RWPE2 (cell line): ENCODE data around the gene MPI.

ENCODE experiments used
- ATAC-seq: fragments of 200-7000 bp; cut with Tn5 transposase; 3 replicates; pipeline ENCODE4 v1.9.1; 2021; ENCODE audit warnings: low read depth
- DNase-seq: peaks from one replicate; pipeline ENCODE4 v3.0.0-alpha.2; 2020; ENCODE audit warnings: low spot score
- H3K27ac ChIP-seq: fragments of 450-650 bp; 2 replicates; pipeline ENCODE4 v1.5.1; 2017; ENCODE audit warnings: mild to moderate bottlenecking; ENCODE audit not compliant: poor library complexity, severe bottlenecking
- H3K27me3 ChIP-seq: fragments of 250-450 bp; sonication (Bioruptor Pico); 2 replicates; pipeline ENCODE4 v1.5.1; 2021; ENCODE audit warnings: mild to moderate bottlenecking, moderate library complexity; ENCODE audit not compliant: insufficient read depth, poor library complexity, severe bottlenecking
- H3K36me3 ChIP-seq: fragments of 250-450 bp; sonication (Bioruptor Pico); 2 replicates; pipeline ENCODE4 v1.5.1; 2020; ENCODE audit warnings: low read depth, mild to moderate bottlenecking, moderate library complexity
- H3K4me1 ChIP-seq: fragments of 250-450 bp; sonication (Bioruptor Pico); 2 replicates; pipeline ENCODE4 v1.5.1; 2021; ENCODE audit warnings: mild to moderate bottlenecking, moderate library complexity; ENCODE audit not compliant: insufficient read depth, poor library complexity, severe bottlenecking
- H3K4me3 ChIP-seq: fragments of 250-450 bp; sonication (Bioruptor Pico); 2 replicates; pipeline ENCODE4 v1.5.1; 2021; ENCODE audit warnings: mild to moderate bottlenecking, moderate library complexity; ENCODE audit not compliant: severe bottlenecking
- H3K9me3 ChIP-seq: fragments of 250-450 bp; sonication (Bioruptor Pico); 2 replicates; pipeline ENCODE4 v1.5.1; 2021; ENCODE audit warnings: mild to moderate bottlenecking, moderate library complexity; ENCODE audit not compliant: severe bottlenecking
- TF ChIP-seq, protein P1 (sequence below): fragments of 450-650 bp; IDR thresholded peaks from one replicate; pipeline ENCODE4 v1.5.1; 2017; ENCODE audit warnings: mild to moderate bottlenecking, moderate library complexity; ENCODE audit not compliant: poor library complexity, severe bottlenecking

Gene MPI

DNA sequence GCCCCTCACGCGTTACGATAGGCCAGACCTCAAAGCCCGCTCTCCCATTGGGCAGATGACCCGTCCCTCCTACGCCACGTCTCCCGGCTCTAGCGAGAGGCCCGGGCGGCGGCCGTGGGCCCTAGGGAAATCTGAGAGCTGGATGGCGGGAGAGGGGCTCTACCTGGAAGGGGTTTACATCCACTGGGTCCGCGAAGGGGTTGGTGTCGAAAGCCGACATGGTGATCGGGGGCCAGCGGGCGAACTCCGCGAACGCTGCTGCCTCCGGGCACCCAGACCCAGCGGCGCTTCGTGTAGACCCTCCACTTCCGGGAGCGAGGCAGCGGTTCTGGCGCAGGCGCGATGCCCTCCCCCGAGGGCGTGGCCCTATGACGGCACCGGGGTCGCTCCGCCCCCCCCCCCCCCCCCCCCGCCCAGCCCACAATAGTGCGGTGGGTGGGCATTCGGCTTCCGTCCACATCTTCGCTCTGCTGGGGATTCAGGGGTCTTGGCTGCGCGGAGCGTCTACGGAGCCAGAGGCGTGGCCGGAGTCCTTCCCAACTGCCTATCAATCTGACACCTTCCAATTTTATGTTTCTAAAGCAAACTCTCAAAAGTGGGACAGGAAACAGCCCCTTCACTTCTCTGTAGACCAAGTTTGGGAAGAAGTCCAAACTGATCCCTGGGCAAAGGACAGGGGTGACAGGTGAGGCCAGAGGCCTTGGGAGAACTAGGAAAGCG lies 16.6 kb upstream of the MPI start, which contains the start of gene SCAMP2:
Gene SCAMP2 (minus strand): TSS at position 330 of the 720 bp plus-strand sequence. CDS start 110 bp downstream, at position 220.
- Histone ChIP-seq H3K27ac (peak within 1 kb of the TSS; percentile 74), H3K4me3 (peak within 1 kb of the TSS; percentile 97), H3K9me3 (no peaks in the 10 kb centered on the region), H3K4me1 (peaks cover 23% of the 10 kb centered on the region), H3K27me3 (no peaks in the 10 kb centered on the region), H3K36me3 (peaks cover 11% of the 10 kb centered on the region)
- peak; percentile 100 for DNase-seq
- ATAC-seq: peak; percentile 97
- TF ChIP-seq, protein P1, sequence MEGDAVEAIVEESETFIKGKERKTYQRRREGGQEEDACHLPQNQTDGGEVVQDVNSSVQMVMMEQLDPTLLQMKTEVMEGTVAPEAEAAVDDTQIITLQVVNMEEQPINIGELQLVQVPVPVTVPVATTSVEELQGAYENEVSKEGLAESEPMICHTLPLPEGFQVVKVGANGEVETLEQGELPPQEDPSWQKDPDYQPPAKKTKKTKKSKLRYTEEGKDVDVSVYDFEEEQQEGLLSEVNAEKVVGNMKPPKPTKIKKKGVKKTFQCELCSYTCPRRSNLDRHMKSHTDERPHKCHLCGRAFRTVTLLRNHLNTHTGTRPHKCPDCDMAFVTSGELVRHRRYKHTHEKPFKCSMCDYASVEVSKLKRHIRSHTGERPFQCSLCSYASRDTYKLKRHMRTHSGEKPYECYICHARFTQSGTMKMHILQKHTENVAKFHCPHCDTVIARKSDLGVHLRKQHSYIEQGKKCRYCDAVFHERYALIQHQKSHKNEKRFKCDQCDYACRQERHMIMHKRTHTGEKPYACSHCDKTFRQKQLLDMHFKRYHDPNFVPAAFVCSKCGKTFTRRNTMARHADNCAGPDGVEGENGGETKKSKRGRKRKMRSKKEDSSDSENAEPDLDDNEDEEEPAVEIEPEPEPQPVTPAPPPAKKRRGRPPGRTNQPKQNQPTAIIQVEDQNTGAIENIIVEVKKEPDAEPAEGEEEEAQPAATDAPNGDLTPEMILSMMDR: no peak

DNA sequence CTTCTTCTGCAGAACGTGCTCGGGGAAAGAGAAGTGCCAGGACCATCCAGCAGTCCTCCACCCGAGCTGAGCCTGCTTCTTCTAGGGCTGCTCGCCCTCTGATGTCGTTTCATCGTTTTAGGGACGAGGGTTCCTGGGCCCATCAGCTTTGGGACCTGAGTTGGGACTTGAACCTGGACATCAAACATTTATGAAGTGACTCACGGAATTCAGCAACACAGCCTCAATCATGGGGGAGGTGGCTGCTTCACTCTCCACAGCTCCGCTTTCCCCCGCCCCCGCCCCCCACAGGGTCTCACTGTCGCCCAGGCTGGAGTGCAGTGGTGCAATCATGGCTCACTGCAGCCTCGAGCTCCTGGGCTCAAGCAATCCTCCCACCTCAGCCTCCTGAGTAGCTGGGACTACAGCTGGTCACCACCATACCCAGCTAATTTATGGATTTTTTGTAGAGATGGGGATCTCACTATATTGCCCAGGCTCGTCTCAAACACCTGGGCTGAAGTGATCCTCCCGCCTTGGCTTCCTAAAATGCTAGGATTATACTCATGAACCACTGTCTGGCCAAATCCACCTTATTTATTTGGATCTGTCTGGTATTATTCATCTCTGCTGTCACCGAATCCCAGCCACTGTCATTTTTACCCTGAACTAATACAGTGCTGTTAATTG lies 16.0 kb upstream of the MPI start:
- no peaks in the 10 kb centered on the region for H3K27me3 ChIP-seq
- H3K36me3 ChIP-seq: peaks cover 5% of the 10 kb centered on the region; the same call in 1 of the 2 replicates
- peaks cover 21% of the 10 kb centered on the region for H3K4me1 ChIP-seq
- peak; percentile 4; the same call in 1 of the 3 replicates for ATAC-seq
- DNase-seq: no peak
- H3K4me3 ChIP-seq: peak overlapping the region; percentile 97
- peak overlapping the region; percentile 74 for H3K27ac ChIP-seq
- TF ChIP-seq, protein P1: no peak
- H3K9me3 ChIP-seq: no peaks in the 10 kb centered on the region

DNA sequence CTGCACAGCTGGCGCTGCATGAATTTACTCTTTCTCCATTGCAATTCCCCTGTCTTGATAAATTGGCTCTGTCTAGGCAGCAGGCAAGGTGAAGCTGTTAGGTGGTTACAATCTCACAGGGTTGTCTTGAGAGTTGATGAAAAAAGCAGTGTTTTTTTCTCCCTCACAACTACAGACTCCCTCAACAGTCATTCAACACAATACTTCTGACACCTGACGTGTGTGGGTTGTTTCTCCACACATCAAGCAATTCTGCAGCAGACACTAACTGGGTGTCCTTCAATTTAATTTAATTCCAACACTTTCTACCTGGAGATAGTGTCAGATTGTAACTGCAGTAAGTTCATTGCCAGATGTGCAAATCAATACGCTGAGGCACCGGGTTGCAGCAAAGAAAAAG lies 11.6 kb upstream of the MPI start:
- Histone ChIP-seq H3K27me3 (no peaks in the 10 kb centered on the region), H3K36me3 (no peaks in the 10 kb centered on the region), H3K4me1 (no peaks in the 10 kb centered on the region), H3K27ac (no peak overlapping the region), H3K4me3 (no peak overlapping the region), H3K9me3 (no peaks in the 10 kb centered on the region)
- TF ChIP-seq, protein P1: no peak
- ATAC-seq (no peak), DNase-seq (no peak)

DNA sequence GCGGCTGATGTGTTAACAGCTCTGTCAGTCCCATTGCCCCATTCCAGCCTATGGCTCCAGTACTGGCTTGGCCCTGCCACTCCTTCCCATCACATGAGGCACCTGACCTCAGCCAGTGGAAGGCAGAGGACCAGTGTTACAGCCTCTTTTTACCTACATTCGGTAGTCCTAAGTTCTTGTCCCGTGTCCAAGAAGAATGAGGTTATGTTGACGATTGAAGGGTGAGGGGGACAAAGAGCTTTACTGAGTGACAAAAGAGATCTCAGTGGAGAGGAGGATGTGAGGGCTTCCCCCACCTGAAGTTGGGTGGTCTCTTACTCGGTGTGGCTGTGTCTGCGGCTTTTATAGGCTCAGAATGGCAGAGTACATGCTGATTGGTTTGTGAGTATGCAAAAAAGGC lies 7.3 kb upstream of the MPI start:
- Histone ChIP-seq H3K36me3 (no peaks in the 10 kb centered on the region), H3K9me3 (no peaks in the 10 kb centered on the region), H3K27ac (no peak overlapping the region), H3K27me3 (no peaks in the 10 kb centered on the region), H3K4me3 (no peak overlapping the region), H3K4me1 (peaks cover 12% of the 10 kb centered on the region)
- DNase-seq (no peak), ATAC-seq (no peak)
- TF ChIP-seq, protein P1: no peak
